GM12874 (cell line): Measurements from ENCODE around the gene SLC4A2.

Experiments
- CTCF ChIP-seq: IDR thresholded peaks from 2 replicates; pipeline ENCODE4 v1.5.1; 2011; ENCODE audit warnings: low read depth, mild to moderate bottlenecking, control low read depth, low read length, moderate library complexity; ENCODE audit not compliant: insufficient read depth

The SLC4A2 gene

GRCh38 chr7:151095123-151095797 lies 35.9 kb downstream of the SLC4A2 start:
- no peak for TF ChIP-seq CTCF

- TF ChIP-seq CTCF, result no peak
Observed at GRCh38 chr7:151095828-151096475, 36.6 kb downstream of the SLC4A2 start.

- no peak for TF ChIP-seq CTCF
Observed at GRCh38 chr7:151099486-151100211, 40.3 kb downstream of the SLC4A2 start.

- no peak for TF ChIP-seq CTCF
Observed at GRCh38 chr7:151100921-151101320, 41.5 kb downstream of the SLC4A2 start.

- no peak for TF ChIP-seq CTCF
Observed at GRCh38 chr7:151101621-151102396, 42.4 kb downstream of the SLC4A2 start.

- no peak for TF ChIP-seq CTCF
Observed at GRCh38 chr7:151102991-151103390, 43.6 kb downstream of the SLC4A2 start.

- no peak for TF ChIP-seq CTCF
Observed at GRCh38 chr7:151103973-151104372, 44.6 kb downstream of the SLC4A2 start.
